Mammary epithelial cell (primary cell): Measurements from ENCODE around the gene CLASP1.

Experiments
- EZH2 ChIP-seq: IDR thresholded peaks from 2 replicates; pipeline ENCODE4 v1.6.1; 2012; ENCODE audit warnings: low read length, inconsistent platforms, borderline replicate concordance
- TF ChIP-seq, protein P1 (sequence below), 2 donors: IDR thresholded peaks in 1 of 2; conservative IDR thresholded peaks in 1 of 2; 2 replicates each; pipeline ENCODE4 v1.5.1; 2011 to 2012; ENCODE audit warnings: inconsistent platforms in 2 of 2, low read length in 2 of 2, mild to moderate bottlenecking in 2 of 2, control low read depth in 1 of 2, low read depth in 1 of 2; ENCODE audit not compliant: insufficient read depth in 1 of 2; ENCODE audit errors: extremely low read depth in 1 of 2

DNA sequence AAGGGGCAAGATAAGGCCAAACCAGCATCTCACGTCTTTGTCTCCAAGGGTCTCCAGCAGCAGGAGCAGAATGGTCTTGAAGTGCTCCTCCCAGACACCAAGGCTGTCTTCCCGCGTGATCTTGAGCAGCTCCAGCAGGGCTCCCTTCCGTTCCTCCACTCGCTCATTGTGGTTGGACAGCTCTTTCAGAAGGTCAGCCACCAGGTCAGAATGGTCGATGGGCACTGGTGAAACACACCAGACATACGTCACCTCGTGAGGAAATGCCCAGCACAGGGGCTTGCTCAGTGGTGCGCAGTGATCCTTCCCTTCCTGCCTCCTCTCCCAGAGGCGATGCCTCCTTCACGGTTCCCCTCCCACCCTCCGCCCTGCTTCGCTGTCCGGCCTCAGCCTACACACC is 284.2 kb downstream of the CLASP1 start:
- TF ChIP-seq, protein P1, sequence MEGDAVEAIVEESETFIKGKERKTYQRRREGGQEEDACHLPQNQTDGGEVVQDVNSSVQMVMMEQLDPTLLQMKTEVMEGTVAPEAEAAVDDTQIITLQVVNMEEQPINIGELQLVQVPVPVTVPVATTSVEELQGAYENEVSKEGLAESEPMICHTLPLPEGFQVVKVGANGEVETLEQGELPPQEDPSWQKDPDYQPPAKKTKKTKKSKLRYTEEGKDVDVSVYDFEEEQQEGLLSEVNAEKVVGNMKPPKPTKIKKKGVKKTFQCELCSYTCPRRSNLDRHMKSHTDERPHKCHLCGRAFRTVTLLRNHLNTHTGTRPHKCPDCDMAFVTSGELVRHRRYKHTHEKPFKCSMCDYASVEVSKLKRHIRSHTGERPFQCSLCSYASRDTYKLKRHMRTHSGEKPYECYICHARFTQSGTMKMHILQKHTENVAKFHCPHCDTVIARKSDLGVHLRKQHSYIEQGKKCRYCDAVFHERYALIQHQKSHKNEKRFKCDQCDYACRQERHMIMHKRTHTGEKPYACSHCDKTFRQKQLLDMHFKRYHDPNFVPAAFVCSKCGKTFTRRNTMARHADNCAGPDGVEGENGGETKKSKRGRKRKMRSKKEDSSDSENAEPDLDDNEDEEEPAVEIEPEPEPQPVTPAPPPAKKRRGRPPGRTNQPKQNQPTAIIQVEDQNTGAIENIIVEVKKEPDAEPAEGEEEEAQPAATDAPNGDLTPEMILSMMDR (conservative IDR thresholded peaks at IDR 0.05 in 1 of 2, IDR thresholded peaks at IDR 0.05 in 1 of 2; ENCODE audit: extremely low read depth in 1 of 2, insufficient read depth in 1 of 2, low read depth in 1 of 2, low read length in 2 of 2), result no peak
- no peak for TF ChIP-seq EZH2
